Measurements from ENCODE around the gene FAM110C.

The FAM110C gene

DNA sequence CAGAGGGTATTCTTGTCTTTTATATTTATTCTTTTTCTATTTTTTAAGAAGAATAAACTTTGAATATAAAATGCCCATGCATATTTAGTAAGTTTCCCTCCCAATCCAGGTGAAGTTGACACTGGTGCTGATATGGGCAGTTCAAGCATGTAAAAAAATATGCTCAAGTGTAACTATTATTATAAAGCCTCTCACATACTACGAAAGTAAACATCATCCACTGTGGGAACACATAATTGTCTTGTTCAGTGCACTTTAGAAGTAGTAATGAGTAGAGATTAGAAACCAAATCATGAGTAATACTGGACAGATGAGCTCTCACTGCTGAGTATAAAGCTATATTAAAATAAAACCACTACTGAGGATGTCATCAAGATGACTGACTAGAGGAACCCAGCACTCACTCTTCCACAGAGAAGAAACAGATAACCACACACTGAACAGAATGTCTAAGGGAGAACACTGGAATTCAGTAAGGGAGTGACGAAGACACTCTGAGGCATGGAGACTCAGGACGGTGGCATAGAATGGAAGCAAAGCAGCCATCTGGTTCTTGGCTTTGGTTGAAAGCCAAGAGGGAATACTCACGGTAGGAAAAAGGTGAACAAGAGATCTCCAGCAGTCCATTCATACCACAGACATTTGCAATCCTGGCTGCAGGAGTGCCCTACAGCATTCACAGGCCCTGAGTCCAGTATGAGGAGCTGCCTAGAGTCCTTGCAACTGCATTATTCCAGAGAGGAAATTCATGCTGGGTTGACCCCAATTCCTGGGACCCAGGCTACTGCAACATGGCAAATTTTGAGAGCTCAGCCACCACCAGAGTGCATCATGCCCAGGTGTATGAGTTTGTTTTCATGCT is 9.5 kb upstream of the FAM110C start:
- Mint-ChIP-seq H3K9me3 (peaks cover 15% of the 10 kb centered on the region), H3K27me3 (ENCODE audit: low read depth) (peaks cover 24% of the 10 kb centered on the region), H3K4me1 (ENCODE audit: low read depth) (no peaks in the 10 kb centered on the region), H3K27ac (no peak overlapping the region), H3K36me3 (ENCODE audit: low read depth) (no peaks in the 10 kb centered on the region), H3K4me3 (no peak overlapping the region)

DNA sequence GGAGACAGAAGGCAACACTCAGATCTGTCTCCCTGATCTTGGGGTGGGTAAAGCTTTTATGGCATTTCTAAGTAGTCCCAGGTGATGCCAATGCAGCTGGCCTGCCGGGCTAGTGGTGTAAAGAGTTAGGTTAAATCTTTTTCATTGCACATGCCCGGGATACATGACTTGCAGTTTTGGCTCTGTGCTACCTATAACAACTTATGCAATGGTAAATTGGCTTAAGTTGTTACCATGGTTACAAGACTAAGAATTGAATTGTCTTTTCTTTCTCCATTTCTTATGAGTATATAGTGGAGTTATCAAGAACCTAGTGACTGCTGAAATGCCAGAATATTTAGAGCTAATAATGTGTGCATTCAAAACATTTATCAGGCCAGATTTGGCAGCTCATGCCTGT is 5.3 kb upstream of the FAM110C start:
- Mint-ChIP-seq H3K36me3 (ENCODE audit: low read depth) (no peaks in the 10 kb centered on the region), H3K4me1 (ENCODE audit: low read depth) (peaks cover 7% of the 10 kb centered on the region), H3K27me3 (ENCODE audit: low read depth) (peaks cover 58% of the 10 kb centered on the region), H3K9me3 (peaks cover 10% of the 10 kb centered on the region), H3K4me3 (no peak overlapping the region), H3K27ac (no peak overlapping the region)

DNA sequence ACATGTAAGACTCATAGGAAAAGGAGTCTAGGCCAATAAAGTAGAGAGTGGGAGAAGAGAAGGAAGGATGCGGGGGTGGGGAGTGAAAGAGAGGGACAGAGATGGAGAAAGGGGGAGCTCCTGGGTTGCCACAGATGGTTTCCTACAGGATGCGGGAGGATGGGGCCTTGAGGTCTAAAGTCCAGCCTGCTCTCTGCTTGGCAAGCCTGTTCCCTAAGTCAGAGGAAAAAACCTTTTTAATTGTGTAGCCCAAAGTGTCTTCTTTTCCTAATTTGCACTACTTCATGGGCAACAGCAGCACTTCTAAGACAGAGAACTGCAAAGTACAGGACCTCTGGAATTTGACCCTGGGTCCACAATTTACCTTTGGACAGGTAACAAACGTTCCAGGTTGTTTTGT is 1.4 kb upstream of the FAM110C start:
- Mint-ChIP-seq H3K9me3 (no peaks in the 10 kb centered on the region), H3K36me3 (ENCODE audit: low read depth) (peaks cover 15% of the 10 kb centered on the region), H3K4me3 (peak overlapping the region; percentile 10), H3K27me3 (ENCODE audit: low read depth) (peaks cover 65% of the 10 kb centered on the region), H3K27ac (no peak overlapping the region), H3K4me1 (ENCODE audit: low read depth) (peaks cover 28% of the 10 kb centered on the region)

DNA sequence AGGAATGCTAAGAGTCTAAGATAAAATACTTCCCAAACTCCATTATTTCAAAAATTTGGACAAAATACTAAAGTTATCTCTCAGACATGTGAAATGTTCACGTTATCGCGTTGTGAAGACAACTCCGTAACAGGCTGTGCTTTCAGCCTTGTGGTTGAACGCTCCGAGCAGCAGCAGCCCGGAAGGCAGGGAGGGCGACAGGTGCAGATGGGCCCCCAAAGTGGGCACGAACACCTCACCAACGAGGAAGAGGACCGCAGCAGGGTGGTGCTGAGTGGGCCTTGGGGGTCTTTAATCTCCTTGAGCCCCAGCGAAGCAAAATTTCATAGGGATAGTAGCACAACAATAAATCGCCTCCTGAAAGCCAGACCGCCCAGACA is 1.0 kb upstream of the FAM110C start:
- Mint-ChIP-seq H3K4me1 (ENCODE audit: low read depth) (peaks cover 28% of the 10 kb centered on the region), H3K27me3 (ENCODE audit: low read depth) (peaks cover 65% of the 10 kb centered on the region), H3K9me3 (no peaks in the 10 kb centered on the region), H3K4me3 (peak overlapping the region; percentile 87), H3K36me3 (ENCODE audit: low read depth) (peaks cover 15% of the 10 kb centered on the region), H3K27ac (no peak overlapping the region)

DNA sequence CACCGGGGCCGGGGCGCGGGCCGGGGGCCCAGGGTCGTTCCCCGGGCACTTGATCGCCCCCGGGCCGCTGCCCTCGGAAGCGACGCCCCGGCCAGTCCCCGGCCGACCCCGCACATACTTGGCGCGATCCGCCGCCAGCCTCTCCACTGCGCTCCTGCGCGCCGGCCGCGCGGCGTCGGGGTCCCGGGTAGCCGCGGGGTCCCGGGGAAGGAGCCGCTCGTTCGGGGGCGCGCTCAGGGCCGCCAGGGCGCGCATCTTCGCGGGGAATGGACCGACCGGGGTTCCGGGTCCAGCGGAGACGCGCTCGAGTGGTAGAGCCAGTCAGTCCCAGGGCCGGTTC is 204 bp downstream of the FAM110C start:
- no peak overlapping the region for H3K4me3 Mint-ChIP-seq
- H3K4me1 Mint-ChIP-seq (ENCODE audit: low read depth): peaks cover 31% of the 10 kb centered on the region
- no peak overlapping the region for H3K27ac Mint-ChIP-seq
- peaks cover 69% of the 10 kb centered on the region for H3K27me3 Mint-ChIP-seq (ENCODE audit: low read depth)
- peaks cover 18% of the 10 kb centered on the region for H3K36me3 Mint-ChIP-seq (ENCODE audit: low read depth)
- no peaks in the 10 kb centered on the region for H3K9me3 Mint-ChIP-seq

DNA sequence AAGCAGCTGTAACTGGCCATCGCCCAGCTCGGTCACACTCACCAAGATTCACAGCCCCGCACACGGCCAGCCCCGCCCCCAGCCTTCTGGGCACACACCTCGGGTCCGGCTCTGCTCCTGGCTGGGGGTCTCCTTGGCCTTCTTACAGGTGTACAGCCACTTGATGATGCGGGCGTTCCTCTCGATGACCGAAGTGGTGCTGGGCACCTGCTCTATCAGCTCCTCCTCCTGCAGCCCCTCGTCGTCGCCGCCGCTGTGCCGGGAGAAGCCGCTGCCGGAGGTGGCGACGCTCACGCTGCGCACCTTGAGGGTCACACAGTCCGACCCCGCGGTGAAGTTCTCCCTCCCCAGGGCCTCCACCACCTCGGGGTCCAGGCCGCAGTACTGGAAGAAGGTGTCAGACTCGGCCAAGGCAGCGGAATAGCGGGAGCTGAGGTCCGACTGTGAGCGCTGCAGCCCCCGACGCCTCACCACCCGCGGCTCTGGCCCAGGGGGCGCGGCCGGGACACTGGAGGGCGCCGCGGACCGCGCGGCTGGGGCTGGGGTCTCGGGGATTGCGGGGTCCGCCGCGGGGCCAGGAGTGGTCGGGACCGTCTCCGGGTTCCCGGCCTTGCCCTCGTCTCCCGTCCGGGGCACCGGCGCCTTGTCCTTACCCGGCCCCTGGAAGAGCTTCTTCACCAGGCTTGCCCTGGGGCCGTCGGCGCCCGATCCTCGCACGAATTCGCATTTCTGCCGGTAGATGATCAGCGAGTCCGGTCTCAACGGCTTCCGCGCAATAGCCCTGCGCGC is 769 bp downstream of the FAM110C start:
- Mint-ChIP-seq H3K4me3 (peak overlapping the region; percentile 76), H3K36me3 (ENCODE audit: low read depth) (peaks cover 21% of the 10 kb centered on the region), H3K4me1 (ENCODE audit: low read depth) (peaks cover 32% of the 10 kb centered on the region), H3K9me3 (no peaks in the 10 kb centered on the region), H3K27ac (no peak overlapping the region), H3K27me3 (ENCODE audit: low read depth) (peaks cover 66% of the 10 kb centered on the region)

DNA sequence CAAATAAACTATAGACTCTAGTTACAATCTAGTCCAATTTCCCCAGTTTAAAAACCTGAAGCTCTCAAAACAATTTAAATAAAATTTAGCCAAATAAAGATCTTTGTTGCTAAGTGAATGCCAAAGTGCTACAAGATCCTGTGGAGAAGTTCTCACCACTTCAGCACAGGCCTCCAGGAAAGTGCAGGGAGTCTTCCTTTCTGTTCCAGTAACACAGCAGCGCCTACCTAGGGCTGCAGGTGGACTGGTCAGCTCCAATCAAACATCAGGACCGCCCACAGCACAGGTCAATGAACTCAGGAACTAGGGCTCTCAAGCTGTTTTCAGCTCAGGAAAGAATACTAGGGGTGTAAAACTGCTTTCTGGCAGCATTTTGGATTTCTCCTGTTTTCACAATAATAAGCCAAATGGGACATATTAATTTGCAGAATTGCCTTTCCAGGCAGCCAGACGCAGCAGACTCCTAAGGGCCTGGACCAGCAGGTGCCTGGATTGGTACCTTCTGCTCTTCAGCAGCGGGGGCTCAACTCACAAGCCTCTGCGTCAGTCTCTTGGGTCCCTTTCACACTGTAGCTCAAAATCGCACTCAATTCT is 1.5 kb downstream of the FAM110C start:
- H3K27me3 Mint-ChIP-seq (ENCODE audit: low read depth): peaks cover 63% of the 10 kb centered on the region
- no peak overlapping the region for H3K27ac Mint-ChIP-seq
- H3K36me3 Mint-ChIP-seq (ENCODE audit: low read depth): peaks cover 23% of the 10 kb centered on the region
- peaks cover 35% of the 10 kb centered on the region for H3K4me1 Mint-ChIP-seq (ENCODE audit: low read depth)
- no peaks in the 10 kb centered on the region for H3K9me3 Mint-ChIP-seq
- peak overlapping the region; percentile 76 for H3K4me3 Mint-ChIP-seq

DNA sequence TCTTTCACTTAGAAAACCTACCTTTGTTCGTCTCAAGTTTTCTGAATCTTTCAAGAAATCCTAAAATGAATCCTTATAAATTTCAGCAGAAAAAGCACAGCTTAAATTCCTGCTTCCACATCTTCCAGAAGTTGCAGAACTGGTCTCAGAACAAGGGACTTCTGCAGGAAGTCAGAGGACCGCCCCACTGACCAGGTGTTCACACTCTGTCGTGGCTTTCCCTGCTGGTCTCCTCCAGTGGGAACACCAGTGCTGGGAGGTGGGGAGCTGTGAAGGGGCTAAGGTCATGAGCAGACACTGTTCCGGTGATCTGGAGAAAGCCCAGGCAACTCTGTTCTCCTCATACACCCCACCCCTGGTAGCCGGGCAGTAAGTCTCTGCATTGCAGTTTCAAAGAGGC is 3.5 kb downstream of the FAM110C start:
- no peak overlapping the region for H3K27ac Mint-ChIP-seq
- peaks cover 35% of the 10 kb centered on the region for H3K36me3 Mint-ChIP-seq (ENCODE audit: low read depth)
- no peaks in the 10 kb centered on the region for H3K9me3 Mint-ChIP-seq
- peaks cover 52% of the 10 kb centered on the region for H3K27me3 Mint-ChIP-seq (ENCODE audit: low read depth)
- H3K4me1 Mint-ChIP-seq (ENCODE audit: low read depth): peaks cover 39% of the 10 kb centered on the region
- no peak overlapping the region for H3K4me3 Mint-ChIP-seq

DNA sequence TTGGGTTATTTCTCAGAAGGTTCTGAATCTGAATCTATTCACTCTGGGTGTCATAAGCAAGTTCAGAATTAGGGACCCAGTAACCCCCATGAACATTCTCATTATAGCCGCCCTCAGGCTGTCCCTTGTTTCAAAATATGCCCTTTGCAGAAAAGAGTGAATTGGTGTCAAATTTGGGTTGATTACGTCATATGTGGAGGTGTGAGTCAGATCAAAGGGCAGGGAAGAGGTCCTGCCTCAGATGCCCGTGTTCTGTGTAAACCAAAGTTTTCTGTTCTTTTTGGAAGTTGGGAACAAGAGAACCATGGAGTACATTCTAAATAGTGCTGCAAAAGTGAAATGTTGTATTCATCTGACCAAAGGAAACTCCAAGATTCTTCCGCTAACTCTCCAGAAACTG is 5.8 kb downstream of the FAM110C start:
- Mint-ChIP-seq H3K27me3 (ENCODE audit: low read depth) (peaks cover 40% of the 10 kb centered on the region), H3K27ac (no peak overlapping the region), H3K4me1 (ENCODE audit: low read depth) (peaks cover 42% of the 10 kb centered on the region), H3K9me3 (no peaks in the 10 kb centered on the region), H3K36me3 (ENCODE audit: low read depth) (peaks cover 39% of the 10 kb centered on the region), H3K4me3 (no peak overlapping the region)

DNA sequence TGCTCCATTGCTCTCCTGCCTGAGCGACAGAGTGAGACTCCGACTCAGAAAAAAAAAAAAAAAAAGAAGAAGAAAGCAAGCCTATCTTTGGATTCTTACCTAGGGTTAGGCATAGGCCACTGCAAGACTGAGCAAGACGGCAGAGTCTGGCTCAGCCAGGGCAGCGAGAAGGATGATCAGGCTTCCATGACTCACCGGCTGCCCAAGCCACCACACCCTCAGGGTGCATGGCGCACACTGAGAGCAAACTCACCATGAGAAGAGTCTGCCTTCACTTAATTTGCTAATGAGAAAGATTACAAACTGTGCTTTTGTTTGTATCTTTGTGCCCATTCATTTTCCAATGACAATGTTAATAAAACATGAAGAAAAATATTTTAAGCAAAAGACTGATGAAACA is 8.2 kb downstream of the FAM110C start:
- H3K4me1 Mint-ChIP-seq (ENCODE audit: low read depth): peaks cover 43% of the 10 kb centered on the region
- peaks cover 28% of the 10 kb centered on the region for H3K36me3 Mint-ChIP-seq (ENCODE audit: low read depth)
- no peak overlapping the region for H3K27ac Mint-ChIP-seq
- H3K9me3 Mint-ChIP-seq: no peaks in the 10 kb centered on the region
- H3K27me3 Mint-ChIP-seq (ENCODE audit: low read depth): peaks cover 20% of the 10 kb centered on the region
- no peak overlapping the region for H3K4me3 Mint-ChIP-seq

DNA sequence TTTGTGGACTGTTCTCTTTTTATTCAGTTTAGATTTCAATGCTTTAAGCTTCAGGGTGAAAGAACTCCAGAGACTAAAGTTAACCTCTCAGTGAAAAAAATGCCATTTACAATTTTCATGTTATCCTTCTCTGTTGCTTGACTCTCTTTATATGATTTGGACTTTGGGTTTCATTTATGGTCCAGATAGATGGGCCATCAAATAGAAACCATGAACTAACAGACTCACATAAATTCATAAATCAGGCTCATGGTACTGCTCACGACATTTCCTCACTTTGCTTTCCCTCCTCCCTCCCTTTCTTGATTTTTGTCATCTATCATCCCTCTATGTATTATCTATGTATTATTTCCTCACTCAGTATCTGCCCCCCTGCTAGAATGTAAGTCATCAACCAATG is 10.0 kb downstream of the FAM110C start:
- Mint-ChIP-seq H3K4me1 (ENCODE audit: low read depth) (peaks cover 55% of the 10 kb centered on the region), H3K27ac (peak overlapping the region; percentile 86), H3K4me3 (no peak overlapping the region), H3K36me3 (ENCODE audit: low read depth) (peaks cover 32% of the 10 kb centered on the region), H3K9me3 (peaks cover 5% of the 10 kb centered on the region), H3K27me3 (ENCODE audit: low read depth) (peaks cover 11% of the 10 kb centered on the region)

DNA sequence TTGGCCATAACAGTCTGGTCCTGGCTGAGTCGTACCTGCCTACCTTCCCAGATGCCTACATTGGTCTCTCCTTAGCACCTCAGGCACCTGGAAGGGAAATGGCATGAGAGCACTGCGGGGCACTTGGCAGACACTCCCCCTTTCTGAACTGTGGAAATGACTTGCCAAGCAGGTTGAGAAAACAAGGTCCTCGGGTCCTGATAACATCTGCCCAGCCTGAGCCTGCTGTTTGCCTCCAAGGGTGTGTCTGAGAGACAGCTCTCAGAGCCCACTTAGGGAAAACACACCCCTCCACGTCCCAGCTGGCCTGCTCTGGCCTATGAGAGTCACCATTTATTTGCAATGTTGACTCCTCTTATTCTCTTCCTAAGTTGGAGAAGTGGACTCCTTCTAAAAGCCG is 10.5 kb downstream of the FAM110C start:
- Mint-ChIP-seq H3K9me3 (peaks cover 5% of the 10 kb centered on the region), H3K4me1 (ENCODE audit: low read depth) (peaks cover 55% of the 10 kb centered on the region), H3K4me3 (no peak overlapping the region), H3K27me3 (ENCODE audit: low read depth) (peaks cover 11% of the 10 kb centered on the region), H3K36me3 (ENCODE audit: low read depth) (peaks cover 34% of the 10 kb centered on the region), H3K27ac (peak overlapping the region; percentile 36)

DNA sequence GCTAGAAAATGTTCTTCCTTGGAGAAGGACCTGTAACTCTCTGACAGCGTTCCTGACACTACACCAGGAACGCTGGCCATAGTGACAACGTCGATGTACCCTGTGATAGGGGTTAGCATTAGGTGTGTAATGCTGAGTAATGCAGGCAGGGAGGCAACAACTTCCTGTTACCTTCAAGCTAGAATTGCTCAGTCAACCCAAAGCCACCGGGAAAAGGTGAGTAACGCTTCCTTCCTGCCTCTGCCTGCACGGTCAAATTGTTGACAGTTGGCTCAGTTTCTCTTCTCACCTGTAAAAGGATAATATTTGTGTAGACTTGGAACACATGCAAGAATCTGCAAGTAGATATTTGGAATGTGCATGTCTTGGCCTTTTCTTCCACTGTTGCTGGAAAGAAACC is 12.7 kb downstream of the FAM110C start:
- Mint-ChIP-seq H3K4me3 (peak overlapping the region; percentile 1), H3K9me3 (peaks cover 5% of the 10 kb centered on the region), H3K36me3 (ENCODE audit: low read depth) (peaks cover 29% of the 10 kb centered on the region), H3K4me1 (ENCODE audit: low read depth) (peaks cover 63% of the 10 kb centered on the region), H3K27ac (peak overlapping the region; percentile 91), H3K27me3 (ENCODE audit: low read depth) (peaks cover 4% of the 10 kb centered on the region)

DNA sequence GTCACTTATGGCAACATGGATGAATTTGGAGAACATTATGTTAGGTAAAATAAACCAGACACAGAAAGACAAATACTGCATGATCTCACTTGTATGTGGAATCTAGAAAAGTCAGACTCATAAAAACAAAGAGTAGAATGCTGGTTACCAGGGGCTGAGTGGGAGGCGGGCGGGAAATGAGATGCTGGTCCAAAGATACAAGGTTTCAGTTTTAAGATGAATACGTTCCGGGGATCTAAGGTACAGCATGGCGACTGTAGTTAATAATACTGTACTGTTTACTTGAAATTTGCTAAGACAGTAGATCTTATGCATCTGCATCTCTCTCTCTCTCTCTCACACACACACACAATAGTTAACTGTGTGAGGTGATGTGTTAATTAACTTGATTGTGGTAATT is 14.2 kb downstream of the FAM110C start:
- Mint-ChIP-seq H3K4me1 (ENCODE audit: low read depth) (peaks cover 79% of the 10 kb centered on the region), H3K27ac (peak overlapping the region; percentile 68), H3K36me3 (ENCODE audit: low read depth) (peaks cover 32% of the 10 kb centered on the region), H3K27me3 (ENCODE audit: low read depth) (no peaks in the 10 kb centered on the region), H3K4me3 (peak overlapping the region; percentile 18), H3K9me3 (peaks cover 5% of the 10 kb centered on the region)

DNA sequence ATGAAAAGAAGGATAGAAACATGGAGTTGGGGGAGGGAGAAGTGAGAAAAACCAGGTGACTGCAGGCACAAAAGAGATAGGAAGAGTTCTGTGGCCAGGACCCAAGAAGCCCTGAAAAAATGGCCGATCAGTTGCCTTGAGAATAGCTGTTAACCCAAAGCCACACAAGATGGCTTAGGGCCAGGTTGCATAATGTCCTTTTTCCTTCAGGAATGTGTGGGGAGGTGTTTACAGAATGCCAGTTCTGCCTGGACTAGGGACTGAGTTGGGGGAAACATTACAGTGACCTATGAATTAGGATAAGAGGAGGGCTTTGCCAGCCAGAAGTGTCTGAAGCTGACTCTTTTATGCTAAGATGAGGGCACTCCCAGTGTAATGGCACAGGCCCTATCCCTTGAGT is 17.1 kb downstream of the FAM110C start:
- Mint-ChIP-seq H3K4me1 (ENCODE audit: low read depth) (peaks cover 70% of the 10 kb centered on the region), H3K9me3 (peaks cover 5% of the 10 kb centered on the region), H3K27ac (peak overlapping the region; percentile 85), H3K4me3 (no peak overlapping the region), H3K36me3 (ENCODE audit: low read depth) (peaks cover 29% of the 10 kb centered on the region), H3K27me3 (ENCODE audit: low read depth) (no peaks in the 10 kb centered on the region)

Data from T-helper 1 cell treated with Interleukin-12 subunit alpha and Interleukin-12 subunit beta and Interleukin-4 antibody, amounts not matched to agents 30 μg/mL and 1 μg/mL, for 36 hours (primary cell).